HG03175 (cell line): Measurements from ENCODE around the gene ACSL5.
A peak's percentile ranks its signal among the peaks of the same experiment; 100 is the strongest.
"Not testable (repeated sequence)": the region's sequence is repeated elsewhere in the genome, so short reads cannot be mapped to it uniquely, and the experiment has no call there.

Source experiments
- ATAC-seq: cut with Tn5 transposase; IDR thresholded peaks from one replicate; pipeline ENCODE4 v1.9.1; 2021; ENCODE audit warnings: mild to moderate bottlenecking, moderate library complexity; ENCODE audit not compliant: unreplicated experiment

Gene ACSL5

GRCh38 chr10:112406806-112407205 is 32.9 kb downstream of the ACSL5 start:
- ATAC-seq = not testable (repeated sequence)

- ATAC-seq = no peak
These were observed 33.8 kb downstream of the ACSL5 start for GRCh38 chr10:112407696-112408095.

- ATAC-seq = no peak
These were observed 35.4 kb downstream of the ACSL5 start for GRCh38 chr10:112409299-112409698.

- ATAC-seq = no peak
These were observed 35.8 kb downstream of the ACSL5 start for GRCh38 chr10:112409755-112410154.

- no peak for ATAC-seq
These were observed 38.8 kb downstream of the ACSL5 start for GRCh38 chr10:112412696-112413095.

- no peak for ATAC-seq
These were observed 47.8 kb downstream of the ACSL5 start for GRCh38 chr10:112421731-112422130.

- ATAC-seq = no peak
These were observed 50.7 kb downstream of the ACSL5 start for GRCh38 chr10:112424651-112425050.

GRCh38 chr10:112426111-112426510 is 52.2 kb downstream of the ACSL5 start:
- ATAC-seq = no peak

GRCh38 chr10:112429147-112429546 is 55.2 kb downstream of the ACSL5 start:
- ATAC-seq = peak; percentile 51

GRCh38 chr10:112429654-112430230 is 55.8 kb downstream of the ACSL5 start:
- ATAC-seq = no peak

- ATAC-seq = no peak
These were observed 59.2 kb downstream of the ACSL5 start for GRCh38 chr10:112433136-112433535.

- no peak for ATAC-seq
These were observed 61.2 kb downstream of the ACSL5 start for GRCh38 chr10:112434988-112435619.

GRCh38 chr10:112438356-112438755 is 64.4 kb downstream of the ACSL5 start:
- ATAC-seq = no peak

GRCh38 chr10:112441520-112441919 is 67.6 kb downstream of the ACSL5 start:
- ATAC-seq = no peak

- ATAC-seq = no peak
These were observed 68.1 kb downstream of the ACSL5 start for GRCh38 chr10:112442063-112442462.

- no peak for ATAC-seq
These were observed 72.3 kb downstream of the ACSL5 start for GRCh38 chr10:112446055-112446854.

- peak; percentile 95 for ATAC-seq
These were observed 73.1 kb downstream of the ACSL5 start, which contains the start of the genes VTI1A and ZDHHC6 for GRCh38 chr10:112446855-112447619. Gene VTI1A (plus strand): TSS chr10:112447215. CDS start chr10:112447374, 159 bp downstream. Gene ZDHHC6 (minus strand): TSS chr10:112446914. CDS start chr10:112445436, 1,478 bp downstream.

GRCh38 chr10:112447620-112447928 is 73.7 kb downstream of the ACSL5 start:
- no peak for ATAC-seq

- ATAC-seq = no peak
These were observed 75.0 kb downstream of the ACSL5 start for GRCh38 chr10:112448888-112449287.

GRCh38 chr10:112454910-112455779 is 81.2 kb downstream of the ACSL5 start:
- ATAC-seq = no peak
